Inflammatory macrophage (primary cell): ENCODE measurements around the gene CDH24.
"Not testable (repeated sequence)": the region's sequence is repeated elsewhere in the genome, so short reads cannot be mapped to it uniquely, and the experiment has no call there.

Experiments used
- DNase-seq, 2 donors: peaks; one replicate each; pipeline ENCODE4 v3.0.0-alpha.2; 2020 to 2022

The CDH24 gene

DNA sequence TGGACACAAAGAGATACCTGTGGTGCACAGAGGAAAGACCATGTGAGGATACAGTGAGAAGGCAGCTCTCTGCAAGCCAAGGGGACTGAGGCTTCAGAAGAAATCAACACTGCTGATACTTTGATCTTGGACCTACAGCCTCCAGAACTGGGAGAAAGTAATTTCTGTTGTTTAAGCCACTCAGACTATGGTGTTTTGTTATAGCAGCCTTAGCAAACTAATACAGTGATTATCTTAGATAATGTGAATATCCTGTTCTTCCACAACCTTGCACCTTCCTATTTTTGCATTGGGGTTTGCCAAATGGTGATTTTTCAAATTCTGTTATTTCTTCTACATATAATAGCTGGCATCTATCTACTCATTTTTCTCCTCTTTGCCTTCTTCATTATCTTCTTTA, 39.2 kb downstream of the CDH24 start:
- no peak for DNase-seq

- DNase-seq = no peak
Measured at GRCh38 chr14:23017091-23017490, 40.2 kb downstream of the CDH24 start.

GRCh38 chr14:23015618-23016017, 41.7 kb downstream of the CDH24 start:
- peak; percentile 16 to 27 for DNase-seq

DNA sequence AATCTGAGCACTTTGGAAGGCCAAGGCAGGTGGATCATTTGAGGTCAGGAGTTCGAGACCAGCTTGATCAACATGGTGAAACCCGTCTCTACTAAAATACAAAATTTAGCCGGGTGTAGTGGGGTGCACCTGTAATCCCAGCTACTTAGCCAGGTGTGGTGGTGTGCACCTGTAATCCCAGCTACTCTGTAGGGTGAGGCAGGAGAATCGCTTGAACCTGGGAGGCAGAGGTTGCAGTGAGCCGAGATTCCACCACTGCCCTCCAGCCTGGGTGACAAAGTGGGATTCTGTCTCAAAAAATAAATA, 43.6 kb downstream of the CDH24 start:
- DNase-seq = not testable (repeated sequence)

- no peak for DNase-seq
Measured at GRCh38 chr14:23013054-23013748, 44.1 kb downstream of the CDH24 start.

DNA sequence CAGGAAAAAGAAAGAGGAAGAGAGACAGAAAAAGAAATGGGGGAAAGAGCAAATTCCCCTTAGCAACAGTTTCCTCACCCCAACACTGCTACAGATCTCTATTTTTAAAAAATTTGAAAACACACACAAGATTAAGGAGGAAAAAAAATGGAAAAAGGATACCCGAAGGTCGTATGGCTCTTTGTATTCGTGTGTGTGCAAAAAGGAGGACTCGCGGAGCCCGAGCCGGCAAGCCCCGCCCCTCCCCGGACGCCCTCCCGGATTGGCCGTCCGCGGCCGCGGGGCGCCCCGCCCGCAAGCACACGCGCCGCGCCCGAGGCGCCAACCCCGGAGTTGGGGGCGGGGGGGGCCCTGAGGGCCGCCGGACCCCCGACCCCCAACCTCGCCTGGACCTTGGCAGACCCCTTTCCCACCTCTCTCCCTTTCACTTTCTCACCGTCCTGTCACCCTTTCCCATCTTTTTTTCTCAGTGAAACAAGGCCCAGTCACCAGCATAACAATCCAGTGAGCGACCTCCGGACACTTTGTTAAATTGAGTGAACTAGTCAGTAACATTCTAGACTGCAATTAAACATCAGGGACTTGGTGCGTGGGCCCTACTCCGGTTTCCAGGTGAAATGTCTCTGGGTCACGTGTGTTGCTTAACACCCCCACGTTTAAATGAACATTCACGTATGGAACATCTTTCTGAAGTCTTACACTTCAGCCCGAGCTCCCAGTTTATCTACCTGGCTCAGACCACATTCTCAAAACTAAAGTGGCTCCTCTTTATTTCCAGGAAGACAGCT, 47.2 kb downstream of the CDH24 start, which contains the start of gene C14orf93:
Gene C14orf93, minus strand, starts transcription at position 205 of the 788 bp plus-strand sequence. CDS start 11,120 bp downstream, outside the sequence.
- peak; percentile 72 to 76 for DNase-seq

- DNase-seq = peak in 1 of 2 donors; percentile 11
Measured at GRCh38 chr14:23009483-23009938, 47.8 kb downstream of the CDH24 start.

- peak in 1 of 2 donors; percentile 21 for DNase-seq
Measured at GRCh38 chr14:23008831-23009230, 48.5 kb downstream of the CDH24 start.

DNA sequence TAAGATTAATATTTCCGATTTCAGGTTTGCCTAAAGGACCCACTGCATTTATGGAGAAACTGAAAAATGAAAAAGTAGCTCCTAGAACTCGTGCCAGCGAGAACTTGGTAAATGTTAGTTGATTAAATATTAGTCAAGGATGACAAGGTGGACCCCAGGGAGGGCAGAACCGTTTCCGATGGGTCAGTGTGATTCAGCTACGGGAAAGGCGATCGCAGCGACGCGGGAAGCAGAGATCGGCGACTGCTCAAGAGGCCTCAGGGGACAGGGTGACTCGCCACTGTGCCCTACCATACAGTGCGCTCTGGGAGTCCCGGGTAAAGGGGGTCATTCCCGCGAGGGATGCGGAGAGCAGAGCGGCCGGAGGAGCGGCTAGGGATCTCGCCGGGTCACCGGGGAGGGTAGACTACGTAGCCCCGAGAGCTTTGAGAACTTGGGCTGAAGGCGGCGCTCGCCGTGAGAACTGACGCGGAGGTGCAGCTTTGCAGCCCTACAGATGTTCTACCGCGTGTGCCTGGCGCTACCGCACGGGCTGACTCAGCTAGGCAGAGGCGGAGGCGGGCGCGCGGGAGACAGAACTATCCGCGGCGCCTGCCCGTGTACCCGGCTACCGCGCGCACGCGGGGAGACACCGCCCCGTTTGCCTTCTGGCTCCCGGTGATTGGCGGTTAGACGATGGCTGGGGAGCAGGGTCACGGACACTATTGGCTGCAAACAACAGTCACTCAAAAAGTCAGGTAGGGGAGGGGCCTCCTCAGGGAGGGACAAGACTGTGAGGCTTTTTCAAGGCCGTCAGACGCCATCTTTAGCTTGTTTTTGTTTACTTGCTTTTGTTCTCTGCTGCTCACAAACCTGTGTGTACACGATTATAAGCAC, 50.5 kb downstream of the CDH24 start:
- DNase-seq = peak; percentile 98

GRCh38 chr14:23006188-23006534, 51.2 kb downstream of the CDH24 start:
- DNase-seq = no peak

GRCh38 chr14:23005451-23006187, 51.7 kb downstream of the CDH24 start:
- DNase-seq = peak; percentile 15 to 21

GRCh38 chr14:23004274-23004673, 53.0 kb downstream of the CDH24 start:
- not testable (repeated sequence) for DNase-seq

DNA sequence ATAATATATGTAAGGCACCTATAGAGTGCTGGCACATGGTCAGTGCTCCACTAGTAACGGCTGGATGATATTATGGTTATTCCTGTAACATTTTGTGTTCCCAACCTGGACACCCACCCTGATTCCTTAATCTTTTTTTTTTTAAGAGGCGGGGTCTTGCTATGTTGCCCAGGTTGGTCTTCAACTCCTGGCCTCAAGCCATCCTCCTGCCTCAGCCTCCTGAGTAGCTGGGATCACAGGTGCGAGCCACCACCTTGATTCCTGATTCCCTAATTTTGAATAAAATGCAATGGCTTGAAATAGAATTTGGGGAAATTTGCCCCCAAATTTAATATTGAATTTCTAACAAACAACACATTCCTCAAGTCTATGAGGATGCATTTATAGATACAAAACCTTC, 54.7 kb downstream of the CDH24 start:
- DNase-seq = no peak

GRCh38 chr14:23000860-23001259, 56.5 kb downstream of the CDH24 start:
- no peak for DNase-seq

- DNase-seq = no peak
Measured at GRCh38 chr14:22998329-22999012, 58.8 kb downstream of the CDH24 start.

GRCh38 chr14:22997676-22998323, 59.5 kb downstream of the CDH24 start:
- DNase-seq = no peak
